GM13976 (cell line): ENCODE data around the gene RBFA.
"Not testable (repeated sequence)": the region's sequence is repeated elsewhere in the genome, so short reads cannot be mapped to it uniquely, and the experiment has no call there.

Source experiments
- DNase-seq: peaks from one replicate; pipeline ENCODE4 v3.0.0; 2012; ENCODE audit warnings: low spot score
- in situ Hi-C: fragments of 300-500 bp; cut with MboI; formaldehyde crosslinking; loops from one replicate; pipeline ENCODE4 v1.12.0; 2022; ENCODE audit warnings: low sequenced_read_pairs, mixed read lengths, inconsistent platforms; ENCODE audit not compliant: unreplicated experiment
- TF ChIP-seq, protein P1 (sequence below): IDR thresholded peaks from 2 replicates; pipeline ENCODE4 v1.5.1; 2012; ENCODE audit warnings: borderline replicate concordance, mild to moderate bottlenecking; ENCODE audit not compliant: insufficient read depth; ENCODE audit errors: extremely low read depth, missing control alignments, control extremely low read depth

The RBFA gene

DNA sequence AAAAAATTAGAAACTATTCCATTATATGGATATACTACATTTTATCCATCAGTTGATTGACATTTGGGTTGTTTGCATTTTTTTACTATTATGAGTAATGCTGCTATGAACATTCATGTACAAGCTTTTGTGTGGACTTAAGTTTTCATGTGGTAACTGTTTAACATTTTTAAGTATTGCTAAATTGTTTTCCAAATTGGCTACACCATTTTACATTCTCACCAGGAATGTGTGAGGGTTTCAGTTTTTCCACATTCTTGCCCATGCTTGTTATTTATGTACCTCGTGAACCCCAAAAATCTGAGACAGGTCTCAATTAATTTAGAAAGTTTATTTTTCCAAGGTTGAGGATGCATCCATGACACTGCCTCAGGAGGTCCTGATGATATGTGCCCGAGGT is 42.7 kb upstream of the RBFA start:
- DNase-seq = no peak
- in situ Hi-C loops = no loop called here
- TF ChIP-seq, protein P1, sequence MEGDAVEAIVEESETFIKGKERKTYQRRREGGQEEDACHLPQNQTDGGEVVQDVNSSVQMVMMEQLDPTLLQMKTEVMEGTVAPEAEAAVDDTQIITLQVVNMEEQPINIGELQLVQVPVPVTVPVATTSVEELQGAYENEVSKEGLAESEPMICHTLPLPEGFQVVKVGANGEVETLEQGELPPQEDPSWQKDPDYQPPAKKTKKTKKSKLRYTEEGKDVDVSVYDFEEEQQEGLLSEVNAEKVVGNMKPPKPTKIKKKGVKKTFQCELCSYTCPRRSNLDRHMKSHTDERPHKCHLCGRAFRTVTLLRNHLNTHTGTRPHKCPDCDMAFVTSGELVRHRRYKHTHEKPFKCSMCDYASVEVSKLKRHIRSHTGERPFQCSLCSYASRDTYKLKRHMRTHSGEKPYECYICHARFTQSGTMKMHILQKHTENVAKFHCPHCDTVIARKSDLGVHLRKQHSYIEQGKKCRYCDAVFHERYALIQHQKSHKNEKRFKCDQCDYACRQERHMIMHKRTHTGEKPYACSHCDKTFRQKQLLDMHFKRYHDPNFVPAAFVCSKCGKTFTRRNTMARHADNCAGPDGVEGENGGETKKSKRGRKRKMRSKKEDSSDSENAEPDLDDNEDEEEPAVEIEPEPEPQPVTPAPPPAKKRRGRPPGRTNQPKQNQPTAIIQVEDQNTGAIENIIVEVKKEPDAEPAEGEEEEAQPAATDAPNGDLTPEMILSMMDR = no peak

DNA sequence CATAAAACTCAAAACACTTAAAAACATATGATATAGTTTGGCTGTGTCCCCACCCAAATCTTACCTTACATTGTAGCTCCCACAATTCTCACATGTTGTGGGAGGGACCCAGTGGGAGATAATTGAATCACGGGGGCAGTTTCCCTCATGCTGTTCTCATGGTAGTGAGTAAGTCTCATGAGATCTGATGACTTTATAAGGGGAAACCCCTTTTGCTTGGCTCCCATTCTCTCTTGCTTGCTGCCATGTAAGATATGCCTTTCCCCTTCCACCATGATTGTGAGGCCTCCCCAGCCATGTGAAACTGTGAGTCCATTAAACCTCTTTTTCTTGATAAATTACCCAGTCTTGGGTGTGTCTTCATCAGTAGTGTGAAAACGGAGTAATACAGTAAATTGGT is 34.5 kb upstream of the RBFA start:
- in situ Hi-C loops, DNase-seq: not testable (repeated sequence)

DNA sequence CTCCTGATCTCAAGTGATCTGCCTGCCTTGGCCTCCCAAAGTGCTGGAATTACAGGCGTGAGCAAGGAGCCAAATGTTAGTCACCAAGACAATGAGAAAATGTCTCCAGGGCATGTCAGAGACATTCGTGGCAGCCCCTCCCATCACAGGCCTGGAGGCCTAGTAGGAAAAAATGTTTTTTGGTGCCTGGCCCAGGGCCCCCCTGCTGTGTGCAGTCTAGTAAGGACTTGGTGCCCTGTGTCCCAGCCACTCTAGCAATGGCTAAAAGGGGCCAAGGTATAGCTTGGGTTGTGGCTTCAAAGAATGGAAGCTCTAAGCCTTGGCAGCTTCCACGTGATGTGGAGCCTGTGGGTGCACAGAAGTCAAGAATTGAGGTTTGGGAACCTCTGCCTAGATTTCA is 33.4 kb upstream of the RBFA start:
- no peak for DNase-seq
- TF ChIP-seq, protein P1 = no peak
- in situ Hi-C loops = no loop called here

DNA sequence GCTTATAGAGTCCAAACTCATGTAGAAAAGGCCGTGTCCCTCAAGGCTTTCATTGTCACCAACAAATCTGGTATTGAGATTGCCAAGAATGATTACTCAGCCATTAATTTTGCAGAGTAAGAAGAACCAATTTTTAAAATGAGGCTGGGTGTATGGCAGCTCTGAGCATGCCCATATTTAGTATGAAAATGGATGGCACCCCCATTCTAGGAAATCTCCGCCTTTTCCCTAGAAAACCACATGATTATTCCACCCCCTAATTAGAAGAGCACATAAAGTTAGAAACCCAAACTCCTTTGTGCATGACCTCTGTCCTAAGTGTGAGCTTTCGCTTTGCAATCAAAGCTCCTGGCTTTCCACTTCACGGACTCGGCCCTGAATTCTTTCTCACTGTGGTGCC is 31.8 kb upstream of the RBFA start:
- in situ Hi-C loops = no loop called here
- TF ChIP-seq, protein P1 = no peak
- no peak for DNase-seq

DNA sequence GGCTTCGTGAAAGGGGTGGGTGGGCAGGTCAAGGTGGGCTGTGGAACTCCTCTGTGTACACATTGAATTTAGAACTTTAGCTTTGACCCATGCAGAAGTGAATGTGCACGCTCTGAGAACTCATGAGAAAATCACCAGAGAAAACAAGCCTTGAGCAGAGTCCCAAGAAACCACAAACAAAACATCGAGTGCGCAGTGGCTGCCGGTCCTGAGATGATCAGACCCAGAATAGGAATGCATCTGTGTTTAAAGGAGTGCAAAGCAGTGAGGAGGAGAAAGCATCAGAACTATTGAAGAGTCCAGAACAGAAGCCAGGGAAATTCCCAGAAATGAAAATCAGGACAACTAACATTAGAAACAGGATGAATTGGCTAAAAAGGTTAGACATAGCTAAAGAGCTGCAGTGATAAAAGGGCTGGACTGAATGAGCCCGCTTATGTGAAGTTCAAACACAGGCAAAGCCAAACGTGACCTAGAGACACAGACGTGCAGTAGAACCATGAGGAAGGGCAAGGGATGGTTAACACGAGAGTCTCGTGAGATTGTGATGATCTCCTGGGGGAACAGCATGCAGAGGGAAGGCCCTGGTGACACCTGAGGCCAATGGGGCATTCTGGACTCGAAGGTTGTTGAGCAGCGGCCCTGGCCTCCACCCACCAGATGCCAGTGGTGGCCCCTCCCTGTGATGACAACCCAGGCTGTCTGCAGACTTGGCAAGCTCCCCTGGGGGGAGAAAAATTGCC is 29.5 kb upstream of the RBFA start:
- TF ChIP-seq, protein P1 = no peak
- in situ Hi-C loops = no loop called here
- no peak for DNase-seq

DNA sequence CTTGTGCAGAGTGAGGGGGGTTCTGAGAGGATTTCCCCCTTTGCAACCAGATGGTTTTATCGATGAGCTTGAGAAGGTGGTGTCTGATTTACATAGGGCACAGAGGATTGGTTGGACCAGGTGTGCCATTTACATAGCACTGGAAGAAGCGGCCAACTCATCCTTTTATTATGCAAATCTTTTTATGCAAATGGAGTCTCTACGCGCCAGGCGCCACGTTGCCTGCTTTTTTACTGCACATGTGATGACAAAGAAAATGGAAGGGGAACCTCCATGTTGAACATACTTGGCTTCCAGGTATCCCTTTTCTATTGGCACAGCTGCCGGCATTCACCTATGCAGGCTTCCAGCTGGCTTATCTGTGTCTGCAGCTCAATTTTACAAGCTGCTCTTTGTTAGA is 27.5 kb upstream of the RBFA start:
- DNase-seq = no peak
- in situ Hi-C loops = no loop called here
- TF ChIP-seq, protein P1 = no peak

DNA sequence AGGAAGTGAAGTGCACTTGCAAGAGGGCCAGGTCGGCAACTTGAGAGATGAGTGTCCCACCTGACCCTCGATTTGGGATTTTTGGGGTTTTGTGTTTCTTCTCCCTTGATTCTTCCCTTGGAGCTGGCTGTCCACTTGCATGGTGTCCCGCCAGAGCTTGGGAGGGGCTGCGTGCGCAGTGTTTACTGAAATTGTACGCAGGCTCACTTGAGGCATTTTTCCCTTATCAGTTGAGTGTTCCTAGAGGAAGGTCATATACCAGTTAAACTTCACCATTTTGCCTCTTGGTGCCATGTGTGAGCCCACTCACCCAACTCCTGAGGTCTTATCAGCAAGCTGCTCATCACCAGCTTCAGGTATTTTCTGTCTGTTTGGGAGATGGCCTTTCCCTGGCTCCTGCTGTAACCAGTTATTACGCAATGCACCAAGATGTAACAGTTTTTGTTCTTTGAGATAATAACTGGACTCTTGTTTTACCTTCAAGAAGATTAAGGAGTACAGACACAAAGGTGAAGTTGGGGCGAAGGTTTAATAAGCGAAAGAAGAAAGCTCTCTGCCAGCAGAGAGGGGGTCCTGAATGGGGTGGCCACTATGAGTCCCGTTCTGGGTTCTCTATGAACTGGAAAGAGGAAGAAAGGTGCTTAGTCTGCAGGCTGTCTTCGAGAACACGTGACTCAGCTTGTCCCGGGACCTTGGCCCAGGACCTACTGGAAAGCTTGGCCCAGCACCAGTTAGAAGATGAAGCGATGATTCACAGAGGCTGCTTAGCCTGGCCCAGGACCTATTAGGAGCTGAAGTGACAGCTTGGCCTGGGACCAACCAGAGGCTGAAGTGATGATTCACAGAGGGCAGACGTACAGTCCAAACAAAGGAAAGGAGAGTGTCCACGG is 24.3 kb upstream of the RBFA start:
- in situ Hi-C loops = no loop called here
- no peak for DNase-seq
- TF ChIP-seq, protein P1 = no peak
